Thoracic aorta (tissue), 2 donors: ENCODE results near the gene COX20. TPM values are rescaled to one million over a fixed set of nuclear protein-coding genes. Genes with fewer than 3 reads are reported as not detected.
"Not testable (repeated sequence)": the region's sequence is repeated elsewhere in the genome, so short reads cannot be mapped to it uniquely, and the experiment has no call there.

Source experiments
- ATAC-seq: fragments of 150-250 bp; one replicate; pipeline ENCODE4 v1.8.0; 2017; ENCODE audit warnings: low read depth; ENCODE audit not compliant: insufficient number of reproducible peaks, low FRiP score
- DNase-seq: peaks from one replicate; pipeline ENCODE4 v3.0.0-alpha.2; 2020; ENCODE audit warnings: low spot score
- H3K27ac ChIP-seq, 2 donors: fragments of 200-600 bp; sonication (generic); 1 replicate in 1 of 2; 2 replicates in 1 of 2; pipeline ENCODE4 v1.5.1; 2016; ENCODE audit warnings: mild to moderate bottlenecking in 2 of 2, moderate library complexity in 2 of 2
- H3K27me3 ChIP-seq: fragments of 200-600 bp; sonication (generic); replicated peaks from 2 replicates; pipeline ENCODE4 v1.6.0; 2016; ENCODE audit warnings: mild to moderate bottlenecking; ENCODE audit not compliant: insufficient read depth
- H3K36me3 ChIP-seq: fragments of 200-600 bp; sonication (generic); one replicate; pipeline ENCODE4 v1.5.1; 2016
- H3K4me1 ChIP-seq, 2 donors: fragments of 200-600 bp; sonication (generic); 1 replicate in 1 of 2; 2 replicates in 1 of 2; pipeline versions ENCODE4 v1.5.1 to v1.6.0; 2016; ENCODE audit warnings: low read depth in 2 of 2, mild to moderate bottlenecking in 1 of 2; ENCODE audit not compliant: control insufficient read depth in 1 of 2
- H3K4me3 ChIP-seq: fragments of 200-600 bp; sonication (generic); 2 replicates; pipeline ENCODE4 v1.5.1; 2016; ENCODE audit warnings: mild to moderate bottlenecking
- H3K9me3 ChIP-seq: fragments of 200-600 bp; sonication (generic); 2 replicates; pipeline ENCODE4 v1.5.1; 2016
- CTCF ChIP-seq: fragments of 200-600 bp; sonication (generic); IDR thresholded peaks from one replicate; pipeline ENCODE4 v1.5.1; 2019; ENCODE audit warnings: antibody characterized with exemption
- total RNA-seq, 2 donors: library from RNA; depleted of rRNA; stranded (reverse); fragments of >200 nt; gene quantifications; one replicate each; pipeline versions ENCODE4 v1.1.0 to v1.2.3, GENCODE V29; 2016

Gene COX20
- total RNA-seq, 2 donors from 2014 or later, result 10.8 to 38.0 TPM

DNA sequence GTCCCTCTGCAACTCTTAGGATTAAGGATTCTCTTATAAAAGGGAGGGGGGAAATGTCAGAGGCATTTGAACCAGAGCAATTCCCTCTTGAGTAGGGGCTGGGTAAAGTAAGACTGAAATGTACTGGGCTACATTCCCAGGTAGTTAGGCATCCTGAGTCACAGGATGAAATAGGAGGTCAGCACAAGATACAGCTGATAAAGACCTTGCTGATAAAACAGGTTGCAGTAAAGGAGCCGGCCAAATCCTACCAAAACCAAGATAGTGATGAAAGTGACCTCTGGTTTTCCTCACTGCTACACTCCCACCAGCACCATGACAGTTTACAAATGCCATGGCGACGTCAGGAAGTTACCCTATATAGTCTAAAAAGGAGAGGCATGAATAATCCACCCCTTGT lies 14.3 kb upstream of the COX20 start:
- TF ChIP-seq CTCF, result no peak
- no peaks in the 10 kb centered on the region for H3K27me3 ChIP-seq
- H3K36me3 ChIP-seq, result no peaks in the 10 kb centered on the region
- ATAC-seq, result no peak
- no peaks in the 10 kb centered on the region for H3K4me1 ChIP-seq
- H3K9me3 ChIP-seq, result no peaks in the 10 kb centered on the region
- H3K27ac ChIP-seq, result no peak overlapping the region
- H3K4me3 ChIP-seq, result no peak overlapping the region
- no peak for DNase-seq

DNA sequence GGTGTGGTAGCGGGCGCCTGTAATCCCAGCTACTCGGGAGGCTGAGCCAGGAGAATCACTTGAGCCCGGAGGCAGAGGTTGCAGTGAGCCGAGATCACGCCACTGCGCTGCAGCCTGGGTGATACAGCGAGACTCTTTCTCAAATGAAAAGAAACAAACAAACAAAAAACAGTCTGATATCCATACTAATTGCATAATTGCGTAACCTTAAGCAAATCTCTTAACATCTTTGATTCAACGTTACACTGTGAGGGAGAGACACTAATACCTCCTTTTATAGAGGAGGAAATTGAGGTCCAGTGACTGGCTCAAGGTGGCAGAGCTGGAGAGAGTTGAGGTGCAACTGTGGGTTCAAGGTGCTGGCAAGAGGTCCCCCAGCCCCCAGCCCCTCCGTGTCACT lies 12.6 kb upstream of the COX20 start:
- Histone ChIP-seq H3K9me3 (no peaks in the 10 kb centered on the region), H3K4me3 (no peak overlapping the region), H3K36me3 (no peaks in the 10 kb centered on the region), H3K27me3 (no peaks in the 10 kb centered on the region), H3K27ac (no peak overlapping the region), H3K4me1 (no peaks in the 10 kb centered on the region)
- no peak for TF ChIP-seq CTCF
- no peak for ATAC-seq
- DNase-seq, result no peak

- no peaks in the 10 kb centered on the region for H3K36me3 ChIP-seq
- ATAC-seq (no peak), DNase-seq (no peak)
- H3K4me3 ChIP-seq, result no peak overlapping the region
- no peak overlapping the region for H3K27ac ChIP-seq
- no peaks in the 10 kb centered on the region for H3K9me3 ChIP-seq
- no peaks in the 10 kb centered on the region for H3K4me1 ChIP-seq
- no peaks in the 10 kb centered on the region for H3K27me3 ChIP-seq
- TF ChIP-seq CTCF, result no peak
These were observed 8.7 kb upstream of the COX20 start for GRCh38 chr1:244826712-244827111.

DNA sequence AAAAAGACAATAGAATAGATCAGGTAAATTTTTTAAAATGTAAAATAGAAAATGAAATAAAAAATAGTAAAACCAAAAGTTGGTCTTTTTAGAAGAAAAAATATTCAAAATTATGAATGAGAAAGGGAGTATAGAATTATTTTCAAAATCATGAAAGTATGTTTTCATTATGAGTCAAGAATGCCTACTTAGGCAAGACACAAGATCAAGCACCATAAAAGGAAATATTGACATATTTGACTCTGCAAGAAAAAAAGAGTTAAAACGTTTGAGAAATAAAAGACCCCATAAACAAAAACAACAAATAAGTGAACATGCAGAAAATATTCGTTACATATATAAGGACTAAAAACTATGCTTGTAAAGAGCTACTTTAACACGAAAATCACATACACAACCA lies 4.8 kb upstream of the COX20 start:
- Histone ChIP-seq H3K4me1 (peaks cover 5 to 6% of the 10 kb centered on the region in 2 donors), H3K27me3 (no peaks in the 10 kb centered on the region), H3K36me3 (no peaks in the 10 kb centered on the region), H3K9me3 (no peaks in the 10 kb centered on the region), H3K27ac (no peak overlapping the region), H3K4me3 (no peak overlapping the region)
- no peak for ATAC-seq
- no peak for DNase-seq
- TF ChIP-seq CTCF, result no peak

- not testable (repeated sequence) for H3K36me3 ChIP-seq, H3K9me3 ChIP-seq, ATAC-seq, DNase-seq, H3K27me3 ChIP-seq
- Histone ChIP-seq H3K27ac (peak overlapping the region; percentile 98 to 100), H3K4me3 (peak overlapping the region; percentile 83), H3K4me1 (peaks cover 20 to 23% of the 10 kb centered on the region in 2 donors)
These were observed 2.2 kb upstream of the COX20 start for GRCh38 chr1:244833260-244833659.
